Epithelial cell of alveolus of lung (primary cell): ENCODE data around the gene GATD1. TPM values are rescaled to one million over a fixed set of nuclear protein-coding genes. Genes with fewer than 3 reads are reported as not detected.

ENCODE experiments used
- total RNA-seq: library from RNA; depleted of rRNA; stranded (reverse); fragments of >200 nt; gene quantifications from 2 replicates; pipeline ENCODE4 v1.2.1, GENCODE V29; 2015

Gene GATD1
- 15.1 and 24.4 TPM in 2 replicates for total RNA-seq

DNA sequence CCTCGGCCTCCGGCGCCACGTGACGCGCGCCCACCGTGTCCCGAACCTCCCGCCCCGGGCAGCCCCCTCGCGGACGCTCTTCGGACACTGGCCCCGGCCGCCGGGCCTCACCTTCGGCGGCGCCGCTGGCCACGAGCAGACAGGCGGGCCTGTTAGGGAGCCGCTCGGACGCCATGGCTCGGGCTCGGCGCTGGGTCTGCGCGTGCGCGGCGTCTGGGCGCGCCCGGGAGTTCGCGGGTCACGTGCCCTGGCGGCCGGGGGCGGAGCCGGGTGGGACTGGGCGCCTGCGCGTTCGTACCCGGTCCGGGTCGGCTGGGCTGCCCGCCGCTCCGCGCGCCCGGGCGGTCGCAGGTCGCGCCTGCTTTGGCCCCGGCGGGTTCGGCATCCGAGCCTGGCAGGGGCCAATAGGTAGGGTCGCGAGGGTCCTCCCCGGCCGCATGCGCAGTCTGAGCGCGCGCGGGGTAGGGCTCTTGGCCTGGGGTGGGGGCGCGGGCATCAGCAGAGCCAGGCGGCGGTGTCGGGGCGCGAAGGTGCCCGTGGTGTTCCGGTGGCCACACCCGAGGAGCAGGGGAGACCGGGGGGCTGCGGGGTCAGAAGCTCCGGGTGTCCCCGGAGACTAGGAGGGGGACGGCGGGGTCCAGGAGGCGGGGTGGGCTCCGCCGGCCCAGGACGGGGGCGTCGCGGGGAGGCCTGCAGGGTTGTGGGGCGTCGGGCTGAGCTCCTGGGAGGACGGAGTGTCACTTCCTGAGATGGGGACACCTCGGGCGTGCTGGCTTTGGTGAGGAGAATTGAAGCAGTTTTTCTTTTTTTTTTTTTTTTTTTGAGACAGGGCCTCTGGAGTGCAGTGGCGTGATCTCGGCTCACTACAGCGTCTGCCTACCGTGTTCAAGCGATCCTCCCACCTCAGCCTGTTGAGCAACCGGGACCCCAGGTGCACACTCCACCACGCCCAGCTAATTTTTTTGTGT is at the start of gene GATD1:
Gene GATD1, minus strand, starts transcription at position 200 of the 968 bp plus-strand sequence. Its CDS starts 25 bp downstream, at position 175.

GRCh38 chr11:818396-819128 is 41.3 kb upstream of the GATD1 start, which contains the start of gene PNPLA2:
Gene PNPLA2, plus strand, starts transcription at chr11:818914. Its CDS starts 805 bp downstream, at chr11:819719.

GRCh38 chr11:809287-810039 is 32.2 kb upstream of the GATD1 start, which contains the start of gene RPLP2:
Gene RPLP2, plus strand, starts transcription at chr11:809967. Its CDS starts 268 bp downstream, at chr11:810235.

DNA sequence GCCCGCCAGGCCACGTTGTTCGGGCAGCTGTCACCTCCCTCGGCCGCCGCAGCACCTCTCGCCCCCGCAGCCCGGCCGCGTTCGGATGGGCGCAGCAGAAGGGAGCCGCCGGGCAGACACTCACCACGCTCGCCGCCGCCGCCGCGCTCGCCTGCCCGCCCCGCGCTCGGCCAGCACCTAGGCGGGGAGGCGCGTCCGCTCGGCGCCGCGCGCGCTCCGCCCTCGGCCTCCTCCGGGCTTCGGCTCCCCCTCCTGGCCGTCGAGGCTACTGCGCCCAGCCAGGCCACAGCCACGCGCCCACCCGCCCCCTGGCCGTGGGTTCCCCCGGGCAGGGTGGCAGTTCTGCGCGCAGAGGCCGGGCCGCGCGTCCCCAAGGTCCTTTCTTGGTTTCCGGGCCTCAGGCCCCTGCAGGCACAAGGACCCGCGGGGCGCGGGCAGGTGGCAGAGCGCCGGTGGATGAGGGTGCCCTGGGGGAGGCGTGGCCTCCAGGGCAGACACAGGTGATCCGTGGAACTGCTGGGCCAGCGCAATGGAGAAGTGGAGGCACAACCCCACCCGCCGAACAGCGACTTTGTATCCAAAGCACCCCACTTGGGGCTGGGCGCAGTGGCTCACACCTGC is 20.9 kb upstream of the GATD1 start, which contains the start of gene SLC25A22:
Gene SLC25A22, minus strand, starts transcription at position 189 of the 621 bp plus-strand sequence. CDS start 3,275 bp downstream, outside the sequence.

GRCh38 chr11:789943-790342 is 12.7 kb upstream of the GATD1 start, which contains the start of gene CEND1:
Gene CEND1, minus strand, starts transcription at chr11:790090. Its CDS starts 1,514 bp downstream, at chr11:788576.

GRCh38 chr11:747158-748006 is 29.9 kb downstream of the GATD1 start, which contains the start of gene TALDO1:
Gene TALDO1, plus strand, starts transcription at chr11:747464. Its CDS starts 18 bp downstream, at chr11:747482.

Other genes starting within 250 kb of the GATD1 start
- gene HRAS, start 241.9 kb downstream of the GATD1 start, total RNA-seq = 52.8 and 80.4 TPM in 2 replicates
- gene LRRC56, start 240.0 kb downstream of the GATD1 start, total RNA-seq = 0.26 and 2.6 TPM in 2 replicates
- gene LMNTD2, start 216.7 kb downstream of the GATD1 start, total RNA-seq = 0.39 and 1.2 TPM in 2 replicates
- 6.8 and 8.1 TPM in 2 replicates for gene RASSF7, start 216.5 kb downstream of the GATD1 start, total RNA-seq
- 17.1 and 30.9 TPM in 2 replicates for gene PHRF1, start 201.0 kb downstream of the GATD1 start, total RNA-seq
- 13.3 and 28.1 TPM in 2 replicates for gene IRF7, start 161.5 kb downstream of the GATD1 start, total RNA-seq
- gene CDHR5, start 152.5 kb downstream of the GATD1 start, total RNA-seq = 0.26 TPM in 1 of 2 replicates, not detected in the other
- not detected in 2 replicates for gene SCT, start 150.3 kb downstream of the GATD1 start, total RNA-seq
- gene DRD4, start 140.2 kb downstream of the GATD1 start, total RNA-seq = not detected in 2 replicates
- 21.5 and 33.3 TPM in 2 replicates for gene DEAF1, start 82.3 kb downstream of the GATD1 start, total RNA-seq
- 12.5 and 63.3 TPM in 2 replicates for gene TMEM80, start 81.7 kb downstream of the GATD1 start, total RNA-seq
- 17.9 and 20.8 TPM in 2 replicates for gene EPS8L2, start 71.3 kb downstream of the GATD1 start, total RNA-seq
- 172 and 222 TPM in 2 replicates for gene TALDO1, start 30.0 kb downstream of the GATD1 start, total RNA-seq
- gene CEND1, start 12.6 kb upstream of the GATD1 start, total RNA-seq = 2.2 and 3.8 TPM in 2 replicates
- gene SLC25A22, start 20.8 kb upstream of the GATD1 start, total RNA-seq = 9.7 and 14.5 TPM in 2 replicates
- gene PIDD1, start 27.7 kb upstream of the GATD1 start, total RNA-seq = 13.7 and 27.5 TPM in 2 replicates
- 326 and 769 TPM in 2 replicates for gene RPLP2, start 32.5 kb upstream of the GATD1 start, total RNA-seq
- gene PNPLA2, start 41.4 kb upstream of the GATD1 start, total RNA-seq = 16.7 and 39.5 TPM in 2 replicates
- gene CRACR2B, start 50.4 kb upstream of the GATD1 start, total RNA-seq = 1.2 and 1.8 TPM in 2 replicates
- gene CD151, start 55.5 kb upstream of the GATD1 start, total RNA-seq = 224 and 544 TPM in 2 replicates
- 72.8 and 124 TPM in 2 replicates for gene POLR2L, start 65.0 kb upstream of the GATD1 start, total RNA-seq
- 170 and 176 TPM in 2 replicates for gene TSPAN4, start 65.4 kb upstream of the GATD1 start, total RNA-seq
- gene CHID1, start 133.3 kb upstream of the GATD1 start, total RNA-seq = 131 and 209 TPM in 2 replicates
- 40.6 and 42.7 TPM in 2 replicates for gene AP2A2, start 148.4 kb upstream of the GATD1 start, total RNA-seq